ENCODE measurements around the gene ST7L.

DNA sequence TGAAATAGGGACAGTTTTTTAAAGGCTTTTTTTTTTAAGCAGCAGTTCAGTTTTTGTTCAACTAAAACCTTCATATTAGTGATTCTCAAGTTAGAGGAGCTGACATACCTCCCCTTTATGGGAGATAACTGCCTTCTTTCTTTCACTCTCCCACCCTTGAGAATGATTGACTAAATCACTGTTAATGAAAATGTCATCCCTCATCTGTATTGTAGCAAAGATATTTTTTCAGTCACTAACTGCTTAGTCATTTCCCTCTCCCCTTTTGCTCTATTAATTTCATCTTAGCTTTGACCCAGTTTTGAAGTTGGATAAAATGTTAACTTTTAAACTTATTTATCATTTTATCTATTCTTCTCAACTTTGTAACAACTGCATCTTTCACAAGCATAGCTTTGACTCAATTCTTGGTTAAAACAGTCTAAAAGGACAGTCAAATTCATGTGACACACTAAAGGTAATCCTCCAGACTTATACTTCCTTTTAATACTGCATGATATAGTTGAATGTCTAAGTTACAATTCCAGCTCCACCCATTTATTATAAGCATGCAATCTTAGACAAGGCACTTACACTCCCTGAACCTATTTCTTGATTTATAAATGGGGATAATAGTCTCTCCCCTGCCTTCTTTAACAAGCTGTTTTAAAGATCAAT is 17.8 kb upstream of the ST7L start:
- no peak for TF ChIP-seq POU2F2 (IDR thresholded peaks at IDR 0.05; ENCODE audit: low read depth, low read length)
- no peak for TF ChIP-seq POLR2A (IDR thresholded peaks at IDR 0.05; ENCODE audit: low read depth, low read length)
- TF ChIP-seq POLR2AphosphoS5 (IDR thresholded peaks at IDR 0.05; ENCODE audit: low read depth, low read length) = no peak

All from GM12891 (cell line).